ENCODE results near the gene TLX3. TPM values are rescaled to one million over a fixed set of nuclear protein-coding genes. Genes with fewer than 3 reads are reported as not detected.

The TLX3 gene
- total and polyA plus RNA-seq, 2 of the 4 experiments (the other 2 are of a cell fraction): not detected

- Histone ChIP-seq H3K9ac (ENCODE audit: low read depth, low read length) (no peak overlapping the region), H2AFZ (replicated peaks; ENCODE audit: low read length, poor library complexity) (no peak overlapping the region), H4K5ac (ENCODE audit: low read depth, low read length) (no peak overlapping the region), H3K4me2 (ENCODE audit: low read depth, low read length) (no peak overlapping the region), H2AK5ac (ENCODE audit: low read depth, low read length) (no peak overlapping the region), H3K56ac (ENCODE audit: extremely low read depth, insufficient read depth, low read length) (no peak overlapping the region), H3K4me1 (ENCODE audit: control insufficient read depth, insufficient read depth, low read length) (no peaks in the 10 kb centered on the region; the same call in 1 of the 2 replicates), H2BK15ac (ENCODE audit: low read depth, low read length) (no peak overlapping the region), H2BK20ac (ENCODE audit: low read depth, low read length) (no peak overlapping the region), H3K23ac (ENCODE audit: low read depth, low read length) (no peak overlapping the region), H2BK120ac (ENCODE audit: low read depth, low read length) (no peak overlapping the region), H3K27ac (ENCODE audit: insufficient read depth, low read length) (no peak overlapping the region), H3K9me1 (ENCODE audit: insufficient read depth, low read length) (no peaks in the 10 kb centered on the region), H4K91ac (ENCODE audit: insufficient read depth, low read depth, low read length) (no peak overlapping the region), H3K4me3 (ENCODE audit: insufficient read depth, low read depth, low read length) (no peak overlapping the region), H3K9me3 (ENCODE audit: control insufficient read depth, insufficient read depth, low read length) (peaks cover 7% of the 10 kb centered on the region; the same call in 1 of the 2 replicates), H3K18ac (ENCODE audit: low read depth, low read length) (no peak overlapping the region), H2AK9ac (replicated peaks; ENCODE audit: low read depth, low read length, poor library complexity) (no peak overlapping the region), H4K8ac (ENCODE audit: low read depth in 2 of 2, low read length in 2 of 2) (no peak overlapping the region), H3K27me3 (ENCODE audit: control insufficient read depth, insufficient read depth, low read length) (peaks cover 75% of the 10 kb centered on the region), H3K4ac (ENCODE audit: low read depth, low read length) (no peak overlapping the region), H2BK5ac (ENCODE audit: low read depth, low read length, poor library complexity, severe bottlenecking) (no peak overlapping the region), H3K36me3 (ENCODE audit: control insufficient read depth, insufficient read depth, low read length) (no peaks in the 10 kb centered on the region), H3K79me1 (ENCODE audit: low read depth in 1 of 2, low read length in 2 of 2) (no peaks in the 10 kb centered on the region), H3K14ac (replicated peaks; ENCODE audit: low read depth, low read length) (no peak overlapping the region), H4K20me1 (ENCODE audit: insufficient read depth, low read length) (0 out of 2 replicates have a peak, but pooled peaks cover 5% of the 10 kb centered on the region)
- dilution Hi-C loops (cut with HindIII; ENCODE audit: low sequenced_read_pairs, unreplicated experiment) (no loop called here), in situ Hi-C loops (cut with MboI; ENCODE audit: low sequenced_read_pairs) (no loop called here), intact Hi-C loops (cut with micrococcal nuclease) (no loop called here)
- BruUV-seq (replicated peaks): no TSS peak
- ChIA-PET CTCF (no interaction called here), POLR2A (ENCODE audit: unreplicated experiment) (no interaction called here)
- 75% methylated on average over 2 of the region's 7 CpGs; no CpG with 5 or more reads in 1 of the 2 experiments for WGBS, 2 experiments (ENCODE audit: extremely low coverage in 2 of 2, insufficient read length in 1 of 2)
- TF ChIP-seq FOS (IDR thresholded peaks at IDR 0.05; ENCODE audit: low read depth, low read length) (no peak), MAZ (IDR thresholded peaks at IDR 0.05; ENCODE audit: borderline replicate concordance, low read depth, low read length) (no peak), ELK1 (IDR thresholded peaks at IDR 0.05; ENCODE audit: borderline replicate concordance, low read depth, low read length) (no peak), USF2 (IDR thresholded peaks at IDR 0.05; ENCODE audit: low read depth, low read length) (no peak), RAD21 (IDR thresholded peaks at IDR 0.05; ENCODE audit: low read length) (no peak), RFX5 (IDR thresholded peaks at IDR 0.05; ENCODE audit: low read depth, low read length) (no peak), RCOR1 (IDR thresholded peaks at IDR 0.05; ENCODE audit: insufficient replicate concordance, low read length) (no peak), MAFK (IDR thresholded peaks at IDR 0.05; ENCODE audit: low read depth, low read length) (no peak), MXI1 (IDR thresholded peaks at IDR 0.05; ENCODE audit: borderline replicate concordance, low read depth, low read length) (no peak), CEBPB (IDR thresholded peaks at IDR 0.05; ENCODE audit: low read depth, low read length) (no peak), CHD1 (IDR thresholded peaks at IDR 0.05; ENCODE audit: low read depth, low read length) (no peak), NFE2L2 (IDR thresholded peaks at IDR 0.05; ENCODE audit: low read depth, low read length) (no peak), SMC3 (IDR thresholded peaks at IDR 0.05; ENCODE audit: low read depth, low read length) (no peak)
- ATAC-seq (ENCODE audit: low read depth) (no peak), DNase-seq (no peak)
These were observed 12.4 kb downstream of the TLX3 start for GRCh38 chr5:171321447-171321846.
